GM12864 (cell line): ENCODE results near the gene CRY2.
"Not testable (repeated sequence)": the region's sequence is repeated elsewhere in the genome, so short reads cannot be mapped to it uniquely, and the experiment has no call there.

Experiments
- DNase-seq: peaks from one replicate; pipeline ENCODE4 v3.0.0-alpha.2; 2011; ENCODE audit warnings: low read depth
- H3K4me3 ChIP-seq: 2 replicates; pipeline ENCODE4 v1.5.1; 2011; ENCODE audit warnings: mild to moderate bottlenecking, low read depth, low read length, control low read depth
- CTCF ChIP-seq: IDR thresholded peaks from 2 replicates; pipeline ENCODE4 v1.5.1; 2011; ENCODE audit warnings: low read depth, mild to moderate bottlenecking, moderate library complexity, low read length, control low read depth, inconsistent platforms; ENCODE audit errors: missing control alignments

The CRY2 gene

GRCh38 chr11:45905095-45905494 is 57.8 kb downstream of the CRY2 start:
- no peak overlapping the region for H3K4me3 ChIP-seq
- no peak for TF ChIP-seq CTCF
- DNase-seq: no peak

- DNase-seq, H3K4me3 ChIP-seq: not testable (repeated sequence)
Observed at GRCh38 chr11:45905576-45905975, 58.3 kb downstream of the CRY2 start.

- no peak for TF ChIP-seq CTCF
- no peak for DNase-seq
- H3K4me3 ChIP-seq: no peak overlapping the region
Observed at GRCh38 chr11:45906096-45906682, 58.9 kb downstream of the CRY2 start.

GRCh38 chr11:45906965-45907611 is 59.8 kb downstream of the CRY2 start, which contains the start of gene FREY1:
FREY1 (minus strand) TSS chr11:45907271; CDS start chr11:45907245, 26 bp downstream.
- TF ChIP-seq CTCF: no peak
- no peak within 1 kb of the TSS for H3K4me3 ChIP-seq
- DNase-seq: no peak

- TF ChIP-seq CTCF: no peak
- H3K4me3 ChIP-seq: no peak overlapping the region
- DNase-seq: no peak
Observed at GRCh38 chr11:45907911-45908370, 60.7 kb downstream of the CRY2 start.

- H3K4me3 ChIP-seq: no peak overlapping the region
- TF ChIP-seq CTCF: no peak
- no peak for DNase-seq
Observed at GRCh38 chr11:45909594-45910475, 62.6 kb downstream of the CRY2 start.

GRCh38 chr11:45910623-45911022 is 63.3 kb downstream of the CRY2 start:
- no peak overlapping the region for H3K4me3 ChIP-seq
- DNase-seq: no peak
- no peak for TF ChIP-seq CTCF
